Measurements from ENCODE around the gene BTBD16.

Gene BTBD16

DNA sequence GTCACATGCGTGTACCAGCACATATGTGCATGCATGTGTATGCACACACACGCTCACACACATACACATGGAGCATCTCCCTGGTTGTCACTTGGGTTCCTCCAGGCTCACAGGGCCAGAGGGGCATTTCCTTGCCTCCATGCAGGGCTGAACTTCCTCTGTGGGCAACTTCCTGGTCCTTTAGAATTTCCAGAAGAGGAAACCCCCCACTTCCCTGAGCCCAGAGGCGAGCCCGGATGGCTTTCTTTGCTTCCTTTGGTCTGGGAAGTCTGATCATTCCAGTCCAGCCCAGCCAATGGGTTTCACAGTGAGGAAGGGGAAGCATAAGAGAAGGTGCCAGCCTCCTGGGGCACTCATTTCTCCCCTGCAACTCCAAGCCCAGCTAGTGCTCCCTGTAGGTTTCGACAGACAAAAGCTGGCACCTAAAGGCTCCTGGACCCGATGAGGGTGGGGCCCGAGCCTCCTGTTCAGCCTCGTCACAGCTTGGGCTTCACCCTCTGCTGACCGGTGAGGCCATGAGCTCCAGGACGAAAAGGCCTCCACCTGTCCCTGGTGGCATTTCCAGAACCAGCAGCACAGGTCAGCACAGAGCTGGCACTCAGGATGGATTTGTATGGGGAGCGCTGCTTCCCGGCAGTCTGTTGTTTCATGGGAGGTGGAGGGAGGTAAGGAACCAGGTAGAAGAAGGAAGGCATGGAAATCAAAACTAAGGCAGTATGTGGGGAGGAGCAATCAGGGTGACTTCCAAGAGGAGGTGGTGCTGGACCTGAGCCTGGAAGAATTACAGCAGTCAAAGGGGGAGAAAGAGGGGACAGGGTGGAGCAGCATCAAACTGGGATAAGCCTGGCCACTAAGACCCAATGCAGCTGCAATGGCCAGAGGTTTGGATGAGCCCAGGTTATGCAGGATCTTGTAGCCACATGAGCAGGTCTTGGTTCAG lies 23.7 kb downstream of the BTBD16 start:
- DNase-seq (ENCODE audit: low read depth): no peak

DNA sequence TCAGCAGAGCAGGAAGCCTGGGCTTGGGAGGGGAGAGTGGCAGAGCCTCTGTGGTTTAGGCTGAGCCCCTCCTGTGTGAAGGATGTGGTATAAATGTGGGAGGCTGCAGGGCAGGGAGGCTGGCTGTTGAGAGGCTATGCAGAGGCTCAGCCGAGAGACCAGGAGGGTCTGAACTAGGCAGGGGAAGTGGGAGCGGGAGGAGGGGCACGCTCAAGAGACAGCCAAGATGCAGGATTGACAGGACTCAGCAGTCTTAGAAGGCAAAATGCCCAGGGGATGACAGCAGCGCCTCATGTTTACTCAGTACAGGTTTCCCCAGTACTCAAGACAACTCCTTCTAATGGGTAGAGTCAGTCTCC lies 24.3 kb downstream of the BTBD16 start:
- no peak for DNase-seq (ENCODE audit: low read depth)

GRCh38 chr10:122296363-122297120 lies 25.4 kb downstream of the BTBD16 start:
- no peak for DNase-seq (ENCODE audit: low read depth)

GRCh38 chr10:122297583-122297982 lies 26.5 kb downstream of the BTBD16 start:
- no peak for DNase-seq (ENCODE audit: low read depth)

DNA sequence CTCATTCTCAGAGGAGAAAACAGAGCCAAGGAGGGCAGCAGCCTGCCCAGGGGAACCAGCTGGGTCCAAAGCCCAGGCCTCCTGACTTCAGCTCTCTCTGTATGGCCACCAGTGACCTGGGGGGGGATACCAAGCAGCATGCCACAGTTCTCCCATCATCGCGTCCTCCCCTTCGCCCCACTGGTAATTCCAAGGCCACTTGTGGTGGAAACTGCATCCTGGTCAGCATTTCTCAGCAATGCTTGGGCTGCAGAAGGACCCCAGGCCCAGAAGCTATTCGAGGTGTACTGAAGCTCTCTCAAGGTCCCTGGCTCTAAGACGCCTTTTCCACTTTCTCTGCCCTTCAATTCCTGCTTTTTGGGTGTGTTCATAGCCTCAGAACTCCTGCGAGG lies 27.1 kb downstream of the BTBD16 start:
- no peak for DNase-seq (ENCODE audit: low read depth)

- peak; percentile 48 for DNase-seq (ENCODE audit: low read depth)
Observed at GRCh38 chr10:122298598-122299301, 27.7 kb downstream of the BTBD16 start.

DNA sequence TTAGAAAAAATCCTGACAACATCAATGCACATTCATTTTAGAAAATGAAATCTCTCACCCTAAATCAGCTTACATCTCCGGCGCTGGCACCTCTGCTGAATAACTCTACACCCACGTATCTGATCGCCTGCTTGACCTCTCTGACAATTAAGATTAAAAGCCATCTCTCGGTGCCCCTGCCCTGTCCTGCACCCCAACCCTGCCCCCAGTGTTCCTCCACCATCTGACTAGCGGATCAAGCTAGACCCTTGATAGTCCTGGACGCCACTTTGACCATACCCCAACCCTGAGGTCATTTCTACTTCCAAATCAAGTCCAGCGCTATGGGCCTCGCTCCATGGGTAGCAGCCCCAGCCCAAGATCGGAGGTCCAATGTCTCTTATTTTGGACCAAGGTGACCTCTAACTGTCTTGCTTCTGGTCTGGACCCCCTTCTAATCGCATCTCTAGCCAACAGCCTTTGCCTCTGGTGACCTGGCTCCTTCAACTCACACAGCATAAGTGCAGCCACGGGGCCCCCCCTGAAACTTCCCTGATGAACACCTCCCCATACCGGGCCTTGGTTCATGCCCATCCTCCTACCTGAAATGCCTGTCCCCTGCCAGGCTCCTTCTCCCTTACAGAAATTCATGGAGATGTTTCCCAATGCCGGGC lies 28.5 kb downstream of the BTBD16 start:
- no peak for DNase-seq (ENCODE audit: low read depth)

GRCh38 chr10:122301055-122301810 lies 30.1 kb downstream of the BTBD16 start:
- no peak for DNase-seq (ENCODE audit: low read depth)

GRCh38 chr10:122301811-122302115 lies 30.7 kb downstream of the BTBD16 start:
- DNase-seq (ENCODE audit: low read depth): no peak

DNA sequence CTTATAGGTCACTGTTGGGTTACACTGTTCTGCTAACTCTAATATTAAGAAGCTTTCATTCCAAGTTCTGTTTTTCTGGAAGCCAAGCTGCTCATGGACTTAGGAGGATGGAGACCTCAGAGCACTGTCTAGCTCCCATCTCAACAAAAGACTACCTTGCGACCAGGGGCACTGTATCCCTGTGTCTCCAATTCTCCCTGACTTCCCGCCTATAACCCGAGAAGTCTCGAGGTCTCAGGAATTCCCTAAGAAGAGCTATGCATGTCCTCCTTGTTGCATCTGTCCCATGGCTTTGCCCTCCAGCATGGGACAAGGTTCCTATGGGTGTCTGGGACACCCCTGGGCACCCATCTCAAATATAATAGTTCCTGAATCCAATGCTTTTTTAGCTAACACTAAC lies 31.2 kb downstream of the BTBD16 start:
- DNase-seq (ENCODE audit: low read depth): no peak

DNA sequence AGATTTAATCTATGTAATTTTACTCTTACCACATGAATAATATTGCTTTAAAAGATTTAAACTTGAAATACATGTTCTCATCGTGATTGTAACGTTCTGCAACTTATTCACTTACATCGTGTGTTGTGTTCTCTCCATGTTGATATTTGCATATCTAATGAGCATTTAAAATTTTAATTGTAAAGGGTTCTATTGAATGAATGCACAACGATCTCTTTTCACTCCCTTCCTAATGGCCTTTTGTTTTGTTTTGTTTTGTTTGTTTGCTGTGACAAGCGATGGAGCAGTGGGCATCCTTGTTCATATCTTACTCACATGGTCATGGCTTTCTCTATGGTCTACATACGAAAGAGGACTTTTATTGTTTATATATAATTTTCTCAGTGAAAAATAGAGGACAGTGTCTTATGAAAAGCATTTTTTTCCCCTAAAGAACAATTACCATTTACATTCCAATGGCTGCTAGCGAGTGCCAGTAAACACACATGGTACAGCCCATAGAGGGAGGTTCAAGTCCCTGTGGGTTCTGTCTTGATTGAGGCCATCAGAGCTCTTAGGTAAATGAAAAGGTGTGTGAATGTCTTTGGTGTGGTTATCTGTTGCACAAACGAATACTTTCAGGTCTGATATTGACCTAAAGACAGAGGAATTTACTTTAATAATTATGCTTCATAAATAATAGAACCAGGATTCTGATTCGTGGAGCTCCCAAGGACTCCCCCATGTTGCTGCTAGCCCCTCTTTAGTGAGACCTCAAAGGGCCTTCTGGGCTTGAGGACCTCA lies 32.4 kb downstream of the BTBD16 start:
- no peak for DNase-seq (ENCODE audit: low read depth)

DNA sequence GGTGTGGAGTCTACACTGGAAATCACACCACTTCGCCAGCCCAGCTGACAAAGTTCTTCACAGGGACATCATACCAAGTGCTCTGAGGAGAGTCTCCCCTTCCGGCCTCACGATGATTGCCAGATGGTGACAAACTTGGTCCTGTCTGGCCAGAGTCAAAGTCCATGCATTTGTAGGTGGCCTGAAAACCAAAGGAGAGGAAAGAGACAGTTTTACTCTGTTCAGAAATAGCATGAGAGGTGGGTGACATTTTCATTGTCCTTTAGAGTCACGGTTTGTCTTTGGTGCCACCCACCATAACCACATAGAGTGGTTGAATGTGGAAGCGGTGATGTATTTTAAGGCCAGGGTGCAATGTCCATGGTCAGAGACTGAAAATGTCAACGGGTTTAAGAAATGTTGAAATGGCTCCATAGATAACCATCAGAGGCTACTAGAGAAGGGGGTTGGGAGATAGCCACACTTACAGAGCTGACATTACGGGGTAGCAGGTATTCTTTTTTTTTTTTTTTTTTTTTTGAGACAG lies 33.0 kb downstream of the BTBD16 start:
- DNase-seq (ENCODE audit: low read depth): no peak

- no peak for DNase-seq (ENCODE audit: low read depth)
Observed at GRCh38 chr10:122306282-122306681, 35.2 kb downstream of the BTBD16 start.

- no peak for DNase-seq (ENCODE audit: low read depth)
Observed at GRCh38 chr10:122306744-122307143, 35.6 kb downstream of the BTBD16 start.

GRCh38 chr10:122307669-122308416 lies 36.7 kb downstream of the BTBD16 start:
- DNase-seq (ENCODE audit: low read depth): no peak

- DNase-seq (ENCODE audit: low read depth): no peak
Observed at GRCh38 chr10:122308417-122309141, 37.5 kb downstream of the BTBD16 start.

DNA sequence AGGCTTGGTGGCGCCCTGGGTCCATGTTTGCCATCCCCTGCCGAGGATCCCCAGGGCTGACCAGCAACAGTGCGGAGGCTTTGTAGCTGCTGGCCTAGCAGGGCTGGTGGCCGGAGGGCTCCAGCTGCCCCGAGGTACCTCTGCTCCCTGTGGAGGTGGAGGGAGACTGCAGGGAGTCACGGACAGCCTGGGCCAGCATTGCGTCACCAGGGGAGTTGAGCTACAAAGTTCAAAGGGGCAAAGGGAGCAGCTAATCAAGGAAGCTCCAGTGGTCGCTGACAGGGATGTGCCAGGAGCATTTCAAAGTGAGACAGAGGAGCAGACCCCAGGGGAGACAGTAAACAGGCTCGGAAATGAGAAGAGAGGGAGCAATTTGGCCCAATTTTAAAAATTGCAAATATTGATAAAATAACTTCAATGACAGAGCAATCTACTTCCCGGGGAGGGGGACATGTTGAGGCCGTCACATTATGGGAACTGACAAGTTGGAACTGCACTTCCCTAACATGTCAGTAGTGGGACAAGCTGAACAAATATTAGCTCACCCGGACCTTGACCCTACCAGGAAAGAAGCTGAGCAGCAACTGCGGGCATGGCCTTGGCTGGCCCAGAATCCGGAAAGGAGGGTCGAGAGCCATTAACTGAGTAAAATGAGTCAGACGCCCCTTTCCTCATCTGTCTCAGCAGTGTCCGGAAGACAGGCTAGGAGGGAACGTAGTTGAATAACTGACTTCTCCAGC lies 39.4 kb downstream of the BTBD16 start:
- DNase-seq (ENCODE audit: low read depth): no peak

GRCh38 chr10:122311051-122311410 lies 39.9 kb downstream of the BTBD16 start:
- DNase-seq (ENCODE audit: low read depth): no peak
